ENCODE measurements around the gene C1QTNF7. TPM values are rescaled to one million over a fixed set of nuclear protein-coding genes. Genes with fewer than 3 reads are reported as not detected.

Gene C1QTNF7
- total RNA-seq, 1 experiment from 2014 or later: not detected

DNA sequence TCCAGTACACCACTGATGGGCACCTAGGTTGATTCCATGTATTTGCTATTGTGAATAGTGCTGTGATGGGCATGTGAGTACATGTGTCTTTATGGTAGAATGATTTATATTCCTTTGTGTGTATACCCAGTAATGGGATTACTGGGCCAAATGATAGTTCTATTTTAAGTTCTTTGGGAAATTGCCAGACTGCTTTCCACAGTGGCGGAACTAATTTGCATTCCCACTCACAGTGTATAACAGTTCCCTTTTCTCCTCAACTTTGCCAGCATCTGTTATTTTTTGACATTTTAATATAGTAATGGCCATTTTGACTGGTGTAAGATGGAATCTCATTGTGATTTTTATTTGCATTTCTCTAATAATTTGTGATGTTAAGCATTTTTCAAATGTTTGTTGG is 67.8 kb downstream of the C1QTNF7 start:
- H3K4me1 Mint-ChIP-seq (ENCODE audit: low read depth, unreplicated experiment): peaks cover 7% of the 10 kb centered on the region
- BruUV-seq (replicated peaks): no TSS peak
- intact Hi-C loops (cut with micrococcal nuclease; ENCODE audit: unreplicated experiment): no loop called here
- H3K4me3 Mint-ChIP-seq (ENCODE audit: low read depth, unreplicated experiment): no peak overlapping the region
- H3K9me3 Mint-ChIP-seq (ENCODE audit: low read depth, unreplicated experiment): peaks cover 4% of the 10 kb centered on the region
- H3K27me3 Mint-ChIP-seq (ENCODE audit: unreplicated experiment): no peaks in the 10 kb centered on the region
- DNase-seq: no peak
- H3K36me3 Mint-ChIP-seq (ENCODE audit: insufficient read depth, unreplicated experiment): peaks cover 5% of the 10 kb centered on the region
- no peak overlapping the region for H3K27ac Mint-ChIP-seq (ENCODE audit: unreplicated experiment)
- CTCF ChIA-PET: no interaction called here
- TF ChIP-seq, protein P1, sequence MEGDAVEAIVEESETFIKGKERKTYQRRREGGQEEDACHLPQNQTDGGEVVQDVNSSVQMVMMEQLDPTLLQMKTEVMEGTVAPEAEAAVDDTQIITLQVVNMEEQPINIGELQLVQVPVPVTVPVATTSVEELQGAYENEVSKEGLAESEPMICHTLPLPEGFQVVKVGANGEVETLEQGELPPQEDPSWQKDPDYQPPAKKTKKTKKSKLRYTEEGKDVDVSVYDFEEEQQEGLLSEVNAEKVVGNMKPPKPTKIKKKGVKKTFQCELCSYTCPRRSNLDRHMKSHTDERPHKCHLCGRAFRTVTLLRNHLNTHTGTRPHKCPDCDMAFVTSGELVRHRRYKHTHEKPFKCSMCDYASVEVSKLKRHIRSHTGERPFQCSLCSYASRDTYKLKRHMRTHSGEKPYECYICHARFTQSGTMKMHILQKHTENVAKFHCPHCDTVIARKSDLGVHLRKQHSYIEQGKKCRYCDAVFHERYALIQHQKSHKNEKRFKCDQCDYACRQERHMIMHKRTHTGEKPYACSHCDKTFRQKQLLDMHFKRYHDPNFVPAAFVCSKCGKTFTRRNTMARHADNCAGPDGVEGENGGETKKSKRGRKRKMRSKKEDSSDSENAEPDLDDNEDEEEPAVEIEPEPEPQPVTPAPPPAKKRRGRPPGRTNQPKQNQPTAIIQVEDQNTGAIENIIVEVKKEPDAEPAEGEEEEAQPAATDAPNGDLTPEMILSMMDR (IDR thresholded peaks at IDR 0.05; ENCODE audit: unreplicated experiment): no peak

Other genes with a start within 250 kb of the C1QTNF7 start
- 11.8 TPM in 2 replicates for gene CC2D2A, start 41.8 kb downstream of the C1QTNF7 start, total RNA-seq (2022)
- gene FBXL5, start 227.3 kb downstream of the C1QTNF7 start, total RNA-seq (2022): 26.4 and 27.0 TPM in 2 replicates